A549 (cell line): Measurements from ENCODE around the gene ANXA10. TPM values are rescaled to one million over a fixed set of nuclear protein-coding genes. Genes with fewer than 3 reads are reported as not detected.

ENCODE experiments used
- ATAC-seq, 2 experiments: fragments of 200-7000 bp in 1 of 2; fragments of >200 bp in 1 of 2; cut with Nextera tagmentation in 1 of 2; cut with Tn5 transposase in 1 of 2; 3 replicates each; pipeline versions ENCODE4 v1.8.0 to v1.9.1; 2018 to 2020; ENCODE audit warnings: mild to moderate bottlenecking in 1 of 2, moderate library complexity in 1 of 2
- CTCF ChIA-PET: fragments of 300-600 bp; sonication (Branson Sonifier 250); formaldehyde crosslinking; extraction: SDS; loops from one replicate; lab custom pipeline; 2021; ENCODE audit warnings: antibody characterized with exemption, inconsistent platforms; lab: Yijun Ruan, JAX
- POLR2A ChIA-PET: fragments of 350-600 bp; formaldehyde crosslinking; extraction: SDS; loops from one replicate; lab custom pipeline; 2021; ENCODE audit warnings: antibody characterized with exemption, inconsistent platforms; lab: Yijun Ruan, JAX
- DNase-seq, 2 experiments: peaks; one replicate each; pipeline versions ENCODE4 v3.0.0 to v3.0.0-alpha.2; 2011 to 2016; ENCODE audit warnings: low read depth in 1 of 2, low spot score in 1 of 2
- FAIRE-seq: peaks from 2 replicates; lab custom pipeline; 2011; peaks lifted over from hg19 to GRCh38; lab: Jason Lieb, UNC
- H3K27ac ChIP-seq, 2 experiments: fragments of >200 bp; sonication (Bioruptor Twin); formaldehyde crosslinking; 3 replicates each; pipeline ENCODE4 v1.5.1; 2016 to 2017
- H3K4me1 ChIP-seq: fragments of >200 bp; sonication (Bioruptor Twin); formaldehyde crosslinking; 3 replicates; pipeline ENCODE4 v1.6.1; 2016
- H3K4me2 ChIP-seq: fragments of >200 bp; sonication (Bioruptor Twin); formaldehyde crosslinking; 3 replicates; pipeline ENCODE4 v1.6.1; 2016
- H3K4me3 ChIP-seq: fragments of >200 bp; sonication (Bioruptor Twin); formaldehyde crosslinking; 3 replicates; pipeline ENCODE4 v1.5.1; 2016
- H3K9me3 ChIP-seq: fragments of >200 bp; sonication (Bioruptor Twin); formaldehyde crosslinking; 3 replicates; pipeline ENCODE4 v1.6.1; 2016
- CBX8 ChIP-seq: fragments of 200-600 bp; sonication (generic); IDR thresholded peaks from 2 replicates; pipeline ENCODE4 v1.6.1; 2016
- EHF ChIP-seq: fragments of 250-450 bp; sonication (Bioruptor Pico); IDR thresholded peaks from 2 replicates; pipeline ENCODE4 v1.5.0; 2020; ENCODE audit warnings: mild to moderate bottlenecking
- EP300 ChIP-seq, 2 experiments: fragments of >200 bp; sonication (Bioruptor Twin); formaldehyde crosslinking; IDR thresholded peaks; 2 replicates in 1 of 2; 3 replicates in 1 of 2; pipeline ENCODE4 v1.6.1; 2016 to 2017
- FOSL2 ChIP-seq, 2 experiments: fragments of 450-650 bp in 1 of 2; fragments of >200 bp in 1 of 2; sonication (Bioruptor Twin) in 1 of 2; formaldehyde crosslinking; IDR thresholded peaks; 2 replicates each; pipeline versions ENCODE4 v1.5.0 to v1.6.1; 2016 to 2020; ENCODE audit warnings: mild to moderate bottlenecking in 1 of 2, moderate library complexity in 1 of 2
- FOXS1 ChIP-seq: fragments of 250-450 bp; sonication (Bioruptor Pico); IDR thresholded peaks from 2 replicates; pipeline ENCODE4 v1.5.0; 2020; ENCODE audit warnings: mild to moderate bottlenecking, moderate library complexity
- GATA3 ChIP-seq: IDR thresholded peaks from 2 replicates; pipeline ENCODE4 v1.6.1; 2012; ENCODE audit warnings: borderline replicate concordance
- HDAC2 ChIP-seq: fragments of 200-600 bp; sonication (generic); IDR thresholded peaks from 2 replicates; pipeline ENCODE4 v1.6.1; 2016
- HEYL ChIP-seq: fragments of 250-450 bp; sonication (Bioruptor Pico); IDR thresholded peaks from 2 replicates; pipeline ENCODE4 v1.8.0; 2021; ENCODE audit warnings: mild to moderate bottlenecking, moderate library complexity
- HOXA7 ChIP-seq: fragments of 250-450 bp; sonication (Bioruptor Pico); IDR thresholded peaks from 2 replicates; pipeline ENCODE4 v1.5.0; 2020; ENCODE audit warnings: mild to moderate bottlenecking, moderate library complexity
- HOXB5 ChIP-seq: fragments of 250-450 bp; sonication (Bioruptor Pico); IDR thresholded peaks from 2 replicates; pipeline ENCODE4 v1.5.0; 2020; ENCODE audit warnings: mild to moderate bottlenecking, moderate library complexity
- JUNB ChIP-seq: fragments of >200 bp; sonication (Bioruptor Twin); formaldehyde crosslinking; IDR thresholded peaks from 2 replicates; pipeline ENCODE4 v1.6.1; 2016
- KDM1A ChIP-seq: fragments of 200-600 bp; sonication (generic); IDR thresholded peaks from 2 replicates; pipeline ENCODE4 v1.6.1; 2016; ENCODE audit warnings: low read depth, mild to moderate bottlenecking
- MAFK ChIP-seq: fragments of 450-650 bp; IDR thresholded peaks from 2 replicates; pipeline ENCODE4 v1.6.1; 2014; ENCODE audit not compliant: partially characterized antibody
- MAZ ChIP-seq: fragments of 150-350 bp; IDR thresholded peaks from 2 replicates; pipeline ENCODE4 v1.6.1; 2014; ENCODE audit warnings: antibody characterized with exemption, low read depth, low read length, borderline replicate concordance
- MYC ChIP-seq: IDR thresholded peaks from 2 replicates; pipeline ENCODE4 v1.6.1; 2012; ENCODE audit warnings: mild to moderate bottlenecking, inconsistent platforms, low read length, improper control_type of control experiment, borderline replicate concordance
- NFE2L2 ChIP-seq: fragments of 150-350 bp; conservative IDR thresholded peaks from 2 replicates; pipeline ENCODE4 v1.6.1; 2014; ENCODE audit warnings: low read length
- NR3C1 ChIP-seq: fragments of >200 bp; sonication (Bioruptor Twin); formaldehyde crosslinking; IDR thresholded peaks from 3 replicates; pipeline ENCODE4 v1.6.1; 2017
- PHF8 ChIP-seq: fragments of 200-600 bp; sonication (generic); IDR thresholded peaks from 2 replicates; pipeline ENCODE4 v1.6.1; 2016; ENCODE audit warnings: low read depth, mild to moderate bottlenecking, antibody characterized with exemption, moderate library complexity, borderline replicate concordance
- POLR2A ChIP-seq: IDR thresholded peaks from 2 replicates; pipeline ENCODE4 v1.6.1; 2012; ENCODE audit warnings: mild to moderate bottlenecking, low read length
- RARB ChIP-seq: fragments of 250-450 bp; sonication (Bioruptor Pico); IDR thresholded peaks from 2 replicates; pipeline ENCODE4 v1.8.0; 2021; ENCODE audit warnings: mild to moderate bottlenecking, moderate library complexity
- RCOR1 ChIP-seq: fragments of 150-350 bp; IDR thresholded peaks from 2 replicates; pipeline ENCODE4 v1.6.1; 2014; ENCODE audit warnings: antibody characterized with exemption, low read length, low read depth
- RFX5 ChIP-seq: fragments of 450-650 bp; IDR thresholded peaks from 2 replicates; pipeline ENCODE4 v1.7.1; 2014; ENCODE audit warnings: antibody characterized with exemption, mild to moderate bottlenecking, moderate library complexity
- SMC3 ChIP-seq: fragments of >200 bp; sonication (Bioruptor Twin); formaldehyde crosslinking; IDR thresholded peaks from 3 replicates; pipeline ENCODE4 v1.6.1; 2018; ENCODE audit warnings: inconsistent platforms
- SREBF2 ChIP-seq: fragments of 450-650 bp; IDR thresholded peaks from 2 replicates; pipeline ENCODE4 v1.6.1; 2014; ENCODE audit warnings: mild to moderate bottlenecking, moderate library complexity
- TFCP2L1 ChIP-seq: fragments of 250-450 bp; sonication (Bioruptor Pico); IDR thresholded peaks from 2 replicates; pipeline ENCODE4 v1.5.0; 2021; ENCODE audit warnings: mild to moderate bottlenecking
- TP53 ChIP-seq: fragments of 250-450 bp; sonication (Bioruptor Pico); IDR thresholded peaks from 2 replicates; pipeline ENCODE4 v1.5.0; 2021; ENCODE audit warnings: mild to moderate bottlenecking, moderate library complexity
- ZSCAN20 ChIP-seq: fragments of 250-450 bp; sonication (Bioruptor Pico); IDR thresholded peaks from 2 replicates; pipeline ENCODE4 v1.8.0; 2022; ENCODE audit warnings: mild to moderate bottlenecking, moderate library complexity
- WGBS: methylation state at CpG from one replicate; pipeline ENCODE4 v1.1.6; 2017; ENCODE audit errors: missing lambda C conversion rate; 5-methylcytosine and 5-hydroxymethylcytosine counted together
- polyA plus RNA-seq, 4 experiments: library from polyadenylated mRNA; depleted of rRNA in 3 of 4; stranded (reverse); fragments of >200 nt; fragmentation: RNase III in 1 of 4; extraction: RNeasy Plus Mini Kit Qiagen cat#74134 plus additional on column Dnase treatment in 1 of 4; gene quantifications; 2 replicates in 3 of 4; 3 replicates in 1 of 4; pipeline ENCODE4 v1.2.3, GENCODE V29; 2011 to 2017
- TF ChIP-seq, protein P1 (sequence below): IDR thresholded peaks from 2 replicates; pipeline ENCODE4 v1.6.1; 2012
- TF ChIP-seq, protein P2 (sequence below): fragments of 250-450 bp; sonication (Bioruptor Pico); IDR thresholded peaks from 2 replicates; pipeline ENCODE4 v1.5.0; 2020; ENCODE audit warnings: low read depth, mild to moderate bottlenecking, moderate library complexity
- TF ChIP-seq, protein P3 (sequence below): fragments of >200 bp; sonication (Bioruptor Twin); formaldehyde crosslinking; IDR thresholded peaks from 3 replicates; pipeline ENCODE4 v1.5.1; 2016

ANXA10 gene
- polyA plus RNA-seq, 2 of the 4 experiments (the other 2 are of a cell fraction), result 1.7 to 4.0 TPM

DNA sequence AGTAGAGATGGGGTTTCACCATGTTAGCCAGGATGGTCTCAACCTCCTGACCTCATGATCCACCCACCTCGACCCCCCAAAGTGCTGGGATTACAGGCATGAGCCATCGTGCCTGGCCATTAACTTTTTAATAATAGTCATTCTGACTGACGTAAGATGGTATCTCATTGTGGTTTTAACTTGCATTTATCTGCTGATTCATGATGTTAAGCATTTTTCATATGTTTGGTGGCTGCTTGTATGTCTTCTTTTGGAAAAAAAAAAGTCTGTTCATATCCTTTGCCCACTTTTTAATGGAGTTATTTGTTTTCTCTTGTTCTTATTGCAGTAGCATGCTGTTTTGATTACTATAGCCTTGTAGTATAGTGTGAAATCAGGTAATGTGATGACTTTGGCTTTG, 45.8 kb downstream of the ANXA10 start:
- no peaks in the 10 kb centered on the region for H3K9me3 ChIP-seq
- no peak overlapping the region for H3K4me3 ChIP-seq
- peak overlapping the region; percentile 66 to 78 for H3K27ac ChIP-seq
- 20% methylated on average over 3 of the region's 3 CpGs for WGBS
- TF ChIP-seq, protein P1, sequence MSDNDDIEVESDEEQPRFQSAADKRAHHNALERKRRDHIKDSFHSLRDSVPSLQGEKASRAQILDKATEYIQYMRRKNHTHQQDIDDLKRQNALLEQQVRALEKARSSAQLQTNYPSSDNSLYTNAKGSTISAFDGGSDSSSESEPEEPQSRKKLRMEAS, result no peak
- TF ChIP-seq RCOR1, result no peak
- no peak for TF ChIP-seq RARB (CRISPR knock-in tag)
- TF ChIP-seq ZSCAN20 (CRISPR knock-in tag), result no peak
- TF ChIP-seq HOXA7 (CRISPR knock-in tag), result no peak
- TF ChIP-seq SREBF2, result no peak
- no peak for TF ChIP-seq FOSL2 (IDR thresholded peaks at IDR 0.05)
- TF ChIP-seq FOSL2 (CRISPR knock-in tag; IDR thresholded peaks at IDR 0.05), result peak; percentile 31
- no peak for TF ChIP-seq NR3C1
- peak; percentile 45 for TF ChIP-seq NFE2L2
- no peak for TF ChIP-seq HEYL (CRISPR knock-in tag)
- TF ChIP-seq KDM1A, result no peak
- no peak for TF ChIP-seq HOXB5
- peak; percentile 40; the same call in 1 of the 2 replicates for TF ChIP-seq JUNB
- TF ChIP-seq FOXS1, result no peak
- peak; percentile 91 for TF ChIP-seq MAFK
- no peak for TF ChIP-seq POLR2A
- TF ChIP-seq MYC, result no peak
- TF ChIP-seq HDAC2, result no peak
- no peak for TF ChIP-seq RFX5
- TF ChIP-seq SMC3, result no peak
- TF ChIP-seq, protein P2, sequence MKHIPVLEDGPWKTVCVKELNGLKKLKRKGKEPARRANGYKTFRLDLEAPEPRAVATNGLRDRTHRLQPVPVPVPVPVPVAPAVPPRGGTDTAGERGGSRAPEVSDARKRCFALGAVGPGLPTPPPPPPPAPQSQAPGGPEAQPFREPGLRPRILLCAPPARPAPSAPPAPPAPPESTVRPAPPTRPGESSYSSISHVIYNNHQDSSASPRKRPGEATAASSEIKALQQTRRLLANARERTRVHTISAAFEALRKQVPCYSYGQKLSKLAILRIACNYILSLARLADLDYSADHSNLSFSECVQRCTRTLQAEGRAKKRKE (CRISPR knock-in tag), result no peak
- TF ChIP-seq TFCP2L1, result no peak
- TF ChIP-seq PHF8, result no peak
- no peak for TF ChIP-seq MAZ
- TF ChIP-seq TP53, result no peak
- TF ChIP-seq CBX8, result no peak
- TF ChIP-seq GATA3, result peak; percentile 41; the same call in 1 of the 2 replicates
- no peak for TF ChIP-seq EHF (CRISPR knock-in tag)
- peak in 1 of 2 experiments; percentile 58; a peak in 1 of 5 replicates for TF ChIP-seq EP300 (IDR thresholded peaks at IDR 0.05)
- TF ChIP-seq, protein P3, sequence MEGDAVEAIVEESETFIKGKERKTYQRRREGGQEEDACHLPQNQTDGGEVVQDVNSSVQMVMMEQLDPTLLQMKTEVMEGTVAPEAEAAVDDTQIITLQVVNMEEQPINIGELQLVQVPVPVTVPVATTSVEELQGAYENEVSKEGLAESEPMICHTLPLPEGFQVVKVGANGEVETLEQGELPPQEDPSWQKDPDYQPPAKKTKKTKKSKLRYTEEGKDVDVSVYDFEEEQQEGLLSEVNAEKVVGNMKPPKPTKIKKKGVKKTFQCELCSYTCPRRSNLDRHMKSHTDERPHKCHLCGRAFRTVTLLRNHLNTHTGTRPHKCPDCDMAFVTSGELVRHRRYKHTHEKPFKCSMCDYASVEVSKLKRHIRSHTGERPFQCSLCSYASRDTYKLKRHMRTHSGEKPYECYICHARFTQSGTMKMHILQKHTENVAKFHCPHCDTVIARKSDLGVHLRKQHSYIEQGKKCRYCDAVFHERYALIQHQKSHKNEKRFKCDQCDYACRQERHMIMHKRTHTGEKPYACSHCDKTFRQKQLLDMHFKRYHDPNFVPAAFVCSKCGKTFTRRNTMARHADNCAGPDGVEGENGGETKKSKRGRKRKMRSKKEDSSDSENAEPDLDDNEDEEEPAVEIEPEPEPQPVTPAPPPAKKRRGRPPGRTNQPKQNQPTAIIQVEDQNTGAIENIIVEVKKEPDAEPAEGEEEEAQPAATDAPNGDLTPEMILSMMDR, result no peak
- POLR2A ChIA-PET, result interaction anchor here (0.7 kb wide), 1 partner anchor 40 kb away, joined by 3 read pairs; no protein-coding TSS in a partner anchor
- 0 out of 3 replicates have a peak overlapping the region, but pooled peaks have one; percentile 14 for H3K4me2 ChIP-seq
- CTCF ChIA-PET, result interaction anchor here (2.4 kb wide), 1 partner anchor 16 kb away, joined by 8 read pairs; no protein-coding TSS in a partner anchor
- ATAC-seq (peak in 1 of 2 experiments; percentile 65; a peak in 3 of 6 replicates), DNase-seq (peak in 1 of 2 experiments; percentile 58), FAIRE-seq (no peak)
- H3K4me1 ChIP-seq, result no peaks in the 10 kb centered on the region
